Measurements from ENCODE around the gene SLC22A14. TPM values are rescaled to one million over a fixed set of nuclear protein-coding genes. Genes with fewer than 3 reads are reported as not detected.
"Not testable (repeated sequence)": the region's sequence is repeated elsewhere in the genome, so short reads cannot be mapped to it uniquely, and the experiment has no call there.

Gene SLC22A14
- 1.1 TPM for polyA plus RNA-seq (ENCODE audit: insufficient read length)
- long read RNA-seq, donor 1: 0 reads
- long read RNA-seq, donor 2: 0 reads
- long read RNA-seq, donor 3: 0 reads
- long read RNA-seq, donor 4: 0 reads
- long read RNA-seq, donor 5: 0 reads
- long read RNA-seq, donor 6: 0 reads
- long read RNA-seq, donor 7: 0 reads
- long read RNA-seq, donor 8: 0 reads

GRCh38 chr3:38281895-38282686 is at the start of gene SLC22A14:
SLC22A14 (plus strand) TSS chr3:38282294; CDS start chr3:38306027, 23,733 bp downstream.
- no peak for DNase-seq

GRCh38 chr3:38232701-38233100 is 49.4 kb upstream of the SLC22A14 start:
- no peak for DNase-seq

GRCh38 chr3:38235466-38235865 is 46.6 kb upstream of the SLC22A14 start:
- DNase-seq: no peak

GRCh38 chr3:38238416-38239008 is 43.6 kb upstream of the SLC22A14 start:
- no peak for DNase-seq

GRCh38 chr3:38242812-38243211 is 39.3 kb upstream of the SLC22A14 start:
- not testable (repeated sequence) for DNase-seq

GRCh38 chr3:38245930-38246329 is 36.2 kb upstream of the SLC22A14 start:
- DNase-seq: no peak

- DNase-seq: no peak
These were observed 34.6 kb upstream of the SLC22A14 start for GRCh38 chr3:38247366-38248035.

GRCh38 chr3:38250198-38250597 is 31.9 kb upstream of the SLC22A14 start:
- DNase-seq: no peak

- no peak for DNase-seq
These were observed 30.9 kb upstream of the SLC22A14 start for GRCh38 chr3:38251197-38251596.

GRCh38 chr3:38253704-38254103 is 28.4 kb upstream of the SLC22A14 start:
- DNase-seq: no peak

GRCh38 chr3:38254872-38255271 is 27.2 kb upstream of the SLC22A14 start:
- DNase-seq: no peak

- DNase-seq: no peak
These were observed 26.5 kb upstream of the SLC22A14 start for GRCh38 chr3:38255627-38256026.

GRCh38 chr3:38257583-38257982 is 24.5 kb upstream of the SLC22A14 start:
- no peak for DNase-seq

- no peak for DNase-seq
These were observed 21.6 kb upstream of the SLC22A14 start for GRCh38 chr3:38260474-38260873.

GRCh38 chr3:38264353-38264771 is 17.7 kb upstream of the SLC22A14 start:
- DNase-seq: no peak

GRCh38 chr3:38264779-38265178 is 17.3 kb upstream of the SLC22A14 start:
- no peak for DNase-seq

- no peak for DNase-seq
These were observed 16.3 kb upstream of the SLC22A14 start, which contains the start of gene SLC22A13 for GRCh38 chr3:38265604-38266307. SLC22A13 (plus strand) TSS chr3:38265812; CDS start chr3:38265861, 49 bp downstream.

GRCh38 chr3:38266810-38267209 is 15.3 kb upstream of the SLC22A14 start:
- no peak for DNase-seq

GRCh38 chr3:38267662-38268061 is 14.4 kb upstream of the SLC22A14 start:
- DNase-seq: no peak

GRCh38 chr3:38268087-38268486 is 14.0 kb upstream of the SLC22A14 start:
- DNase-seq: no peak

GRCh38 chr3:38268522-38268921 is 13.6 kb upstream of the SLC22A14 start:
- no peak for DNase-seq

- DNase-seq: no peak
These were observed 11.5 kb upstream of the SLC22A14 start for GRCh38 chr3:38270606-38271005.

All from left kidney (tissue), 8 donors.